Erythroblast (primary cell): Measurements from ENCODE around the gene MILR1.

ENCODE experiments used
- GATA1 ChIP-seq: IDR thresholded peaks from 2 replicates; pipeline ENCODE4 v1.6.1; 2011; ENCODE audit warnings: low read depth, mild to moderate bottlenecking, control low read depth, low read length, moderate library complexity
- POLR2A ChIP-seq: IDR thresholded peaks from 2 replicates; pipeline ENCODE4 v1.6.1; 2011; ENCODE audit warnings: mild to moderate bottlenecking, low read length

GRCh38 chr17:64506576-64507412 is 57.9 kb downstream of the MILR1 start, which contains the start of gene CEP95:
- TF ChIP-seq POLR2A = peak; percentile 88
- TF ChIP-seq GATA1 = no peak
